ENCODE measurements around the gene SORBS1.

Gene SORBS1

DNA sequence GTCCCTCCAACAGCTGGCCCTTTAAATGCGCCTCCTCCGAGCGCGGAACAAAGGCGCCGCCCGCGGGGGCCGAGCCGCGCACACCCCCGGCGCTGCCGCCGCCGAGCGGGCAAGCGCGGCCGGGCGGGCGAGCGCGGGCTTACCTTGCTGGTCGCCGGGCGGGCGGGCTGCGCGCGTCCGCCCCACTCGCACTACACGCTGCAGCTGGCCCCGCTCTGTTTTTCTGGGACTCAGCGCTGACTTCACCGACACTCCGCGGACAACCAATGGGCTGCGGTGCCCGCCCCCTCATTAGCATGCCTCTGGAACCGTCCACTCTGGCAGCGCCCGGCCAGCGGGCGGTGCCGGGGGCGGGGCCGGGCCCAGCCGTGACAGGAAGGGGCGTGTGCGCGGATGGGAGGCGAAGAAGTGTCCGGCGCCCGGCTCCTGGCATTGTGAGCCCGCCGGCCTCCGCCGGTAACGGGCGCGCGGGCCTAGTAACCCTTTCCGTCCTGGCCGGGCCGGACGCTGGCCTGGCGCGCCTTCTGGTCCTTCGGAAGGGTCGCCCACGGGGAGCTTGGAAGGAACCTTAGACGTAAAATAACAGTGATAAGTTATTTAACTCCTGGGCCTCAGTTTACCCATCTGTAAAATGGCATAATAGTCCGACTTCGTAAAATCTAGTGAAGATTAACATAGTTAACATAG lies at the start of gene SORBS1:
TSS of gene SORBS1 (minus strand) at position 195 of the 687 bp plus-strand sequence. CDS start 120,236 bp downstream, outside the sequence.
- peak; percentile 69 to 75 for DNase-seq (ENCODE audit: low read depth in 2 of 2)

DNA sequence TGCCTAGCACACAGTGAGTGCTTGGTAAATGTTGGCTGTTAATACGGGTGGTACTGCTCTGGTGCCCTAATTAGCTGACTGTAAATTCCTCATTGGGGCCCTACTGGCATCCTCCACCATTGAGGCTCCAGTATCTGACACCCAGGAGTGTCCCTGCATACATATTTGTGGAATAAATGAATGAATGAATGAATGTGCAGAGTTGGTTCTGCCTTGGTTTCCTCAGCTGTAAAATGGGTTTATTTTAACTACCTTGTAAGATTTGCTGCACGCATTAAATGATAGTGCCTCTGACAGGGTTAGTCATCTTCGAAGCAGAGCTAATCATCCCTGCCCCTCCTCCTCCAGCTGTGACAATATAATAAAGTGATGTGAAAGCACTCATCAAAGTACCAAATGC lies 49.6 kb upstream of the SORBS1 start:
- DNase-seq (ENCODE audit: low read depth in 2 of 2): no peak

DNA sequence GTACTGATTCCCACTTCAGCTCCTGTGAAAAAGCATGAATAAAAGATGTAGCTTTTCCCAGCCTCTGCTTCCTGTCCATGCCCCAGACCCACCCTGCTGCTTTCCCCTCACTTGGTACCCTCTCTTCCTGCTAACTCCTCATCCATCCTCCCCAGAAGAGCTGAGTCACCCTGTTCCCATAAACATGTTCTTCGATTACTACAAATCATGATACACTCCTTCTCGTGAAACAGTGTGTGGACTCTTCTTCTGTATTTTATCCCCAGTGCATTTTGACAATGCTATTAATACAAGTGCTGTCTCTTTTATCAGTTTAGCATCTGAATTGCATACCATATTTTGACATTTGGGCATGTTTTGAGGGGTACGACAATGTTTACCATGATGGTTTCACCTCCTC lies 45.8 kb upstream of the SORBS1 start:
- no peak for DNase-seq (ENCODE audit: low read depth in 2 of 2)

DNA sequence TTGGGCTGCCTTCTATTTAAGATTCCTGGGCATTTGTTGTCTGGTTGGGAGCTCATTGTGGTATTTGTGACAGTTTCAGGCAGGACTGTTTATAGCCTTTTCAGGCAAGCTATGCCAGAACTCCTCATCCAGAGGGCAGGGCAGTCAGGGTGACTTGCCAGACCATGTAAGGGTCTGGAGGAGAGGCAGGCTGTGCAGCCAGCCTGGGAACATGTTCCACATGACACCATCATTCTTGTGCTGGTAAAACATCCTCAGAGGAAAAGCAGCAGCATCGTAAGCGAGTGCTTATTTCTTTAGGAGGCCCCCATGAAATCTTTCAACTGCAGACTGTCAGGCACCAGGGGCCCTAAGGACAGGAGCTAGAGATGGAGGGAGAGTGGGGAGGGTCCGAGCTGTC lies 44.0 kb upstream of the SORBS1 start:
- no peak for DNase-seq (ENCODE audit: low read depth in 2 of 2)

DNA sequence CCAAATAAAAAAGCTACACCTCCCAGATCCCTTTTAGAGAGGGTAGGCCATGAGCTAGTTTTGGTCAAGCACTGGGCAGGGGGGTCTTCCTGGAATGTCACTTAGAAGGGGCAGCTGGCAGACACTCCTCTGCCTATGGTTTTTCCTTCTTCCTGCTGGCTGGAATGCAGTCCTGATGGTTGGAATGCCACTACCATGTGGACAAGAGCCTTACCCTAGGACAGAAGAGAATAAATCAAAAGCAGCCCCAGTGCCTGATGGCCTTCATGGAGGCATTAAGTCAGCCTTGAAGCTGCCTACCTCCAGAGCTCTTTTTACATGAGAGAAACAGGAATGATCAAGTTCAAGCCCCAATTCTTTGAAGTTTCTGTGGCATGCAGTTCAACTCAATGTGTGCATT lies 43.5 kb upstream of the SORBS1 start:
- no peak for DNase-seq (ENCODE audit: low read depth in 2 of 2)

DNA sequence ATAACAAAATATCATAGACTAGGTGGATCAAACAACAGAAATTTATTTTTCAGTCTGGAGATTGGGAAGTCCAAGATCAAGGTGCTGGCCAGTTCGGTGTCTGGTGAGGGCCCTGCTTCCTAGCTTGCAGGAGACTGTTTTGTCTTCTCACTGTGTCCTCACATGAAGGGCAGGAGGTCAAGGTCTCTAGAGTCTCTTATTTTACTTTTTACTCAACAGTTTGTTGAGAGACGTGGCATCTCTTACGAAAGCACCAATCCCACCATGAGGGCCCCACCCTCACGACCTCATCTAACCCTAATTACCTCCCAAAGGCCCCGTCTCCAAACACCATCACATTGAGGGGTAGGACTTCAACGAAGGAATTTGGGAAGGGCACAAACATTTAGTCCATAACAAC lies 41.2 kb upstream of the SORBS1 start:
- DNase-seq (ENCODE audit: low read depth in 2 of 2): no peak

DNA sequence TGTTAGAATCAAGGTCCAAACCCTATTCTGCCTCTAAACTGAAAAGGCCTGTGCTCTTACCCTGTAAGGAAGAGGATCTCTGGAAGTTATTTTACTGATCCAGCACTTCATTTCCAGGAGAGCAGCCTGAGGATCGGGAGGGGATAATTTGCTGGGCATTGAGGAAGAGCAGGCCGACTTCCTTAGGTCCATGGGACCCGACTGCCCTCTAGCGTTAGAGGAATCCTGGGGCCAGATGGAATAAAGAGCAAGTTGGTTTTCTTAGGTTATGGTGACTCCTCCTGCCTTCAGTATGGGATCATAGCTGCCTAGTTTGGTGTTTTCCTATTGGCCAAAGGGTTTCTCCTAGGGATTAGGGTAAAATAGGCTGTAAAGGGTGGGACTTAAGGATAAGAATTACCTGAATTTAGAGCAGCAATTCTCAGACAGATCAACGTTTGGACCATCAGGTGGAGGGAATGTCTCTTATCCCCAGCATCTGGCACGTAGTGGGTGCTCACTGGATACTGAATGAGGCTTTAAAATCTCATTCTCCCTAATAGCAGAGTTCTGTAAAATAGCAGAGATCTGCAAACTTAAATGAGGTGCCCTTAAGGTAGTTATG lies 40.0 kb upstream of the SORBS1 start:
- DNase-seq (ENCODE audit: low read depth in 2 of 2): peak in 1 of 2 donors; percentile 14

DNA sequence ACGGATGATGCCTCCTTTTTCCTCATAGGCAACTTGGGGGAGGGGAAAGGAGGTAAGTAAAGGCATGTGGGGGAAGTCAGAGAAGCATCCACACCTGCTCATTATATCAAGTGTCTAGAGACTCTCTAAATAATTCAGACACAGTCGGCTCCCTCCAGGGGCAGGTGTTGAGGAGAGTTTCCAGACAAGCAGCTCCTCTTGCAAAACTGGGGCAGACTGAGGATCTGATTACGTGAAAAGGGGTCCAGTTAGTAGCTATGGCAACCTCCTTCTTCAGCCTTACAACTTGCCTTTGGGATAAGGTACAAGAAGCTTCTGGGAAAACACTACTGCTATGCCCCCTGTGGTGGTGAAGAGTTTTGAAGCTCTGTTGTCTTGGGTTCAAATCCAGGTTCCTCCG lies 39.0 kb upstream of the SORBS1 start:
- DNase-seq (ENCODE audit: low read depth in 2 of 2): no peak

DNA sequence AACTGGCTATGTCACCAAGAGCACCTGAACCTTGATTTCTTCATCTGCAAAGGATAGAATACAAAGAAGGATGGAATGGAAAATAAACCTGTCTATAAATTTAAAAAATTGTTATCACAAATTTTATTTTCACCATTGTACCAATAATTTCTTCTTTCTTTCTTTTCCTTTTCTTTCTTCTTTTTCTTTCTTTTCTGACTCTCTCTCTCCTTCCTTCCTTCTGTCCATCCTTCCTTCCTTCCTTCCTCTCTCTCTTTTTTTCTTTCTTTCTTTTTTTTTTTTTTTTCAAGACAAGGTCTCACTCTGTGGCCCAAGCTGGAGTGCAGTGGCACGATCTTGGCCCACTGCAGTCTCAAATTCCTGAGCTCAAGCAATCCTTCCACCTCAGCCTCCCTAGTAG lies 36.6 kb upstream of the SORBS1 start:
- no peak for DNase-seq (ENCODE audit: low read depth in 2 of 2)

DNA sequence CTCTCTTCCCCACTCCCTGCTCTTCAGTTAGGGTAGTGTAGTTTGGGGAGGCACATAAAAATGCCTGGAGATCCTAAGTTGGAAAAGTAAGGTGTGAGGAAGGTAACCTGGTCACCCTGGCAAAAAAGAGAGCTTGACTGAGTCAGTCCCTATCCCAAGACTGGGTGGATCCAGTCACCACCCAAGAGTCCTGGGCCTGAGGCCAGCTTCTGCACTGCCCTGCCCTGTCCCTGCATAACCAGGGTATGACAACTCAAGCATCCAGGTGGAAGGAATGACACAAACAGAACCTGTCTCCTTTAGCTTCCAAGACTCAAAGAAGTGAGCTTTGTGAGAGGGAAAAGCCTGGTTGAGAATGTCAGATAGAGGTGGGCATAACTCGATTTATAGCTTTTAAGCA lies 26.9 kb upstream of the SORBS1 start:
- DNase-seq (ENCODE audit: low read depth in 2 of 2): no peak

DNA sequence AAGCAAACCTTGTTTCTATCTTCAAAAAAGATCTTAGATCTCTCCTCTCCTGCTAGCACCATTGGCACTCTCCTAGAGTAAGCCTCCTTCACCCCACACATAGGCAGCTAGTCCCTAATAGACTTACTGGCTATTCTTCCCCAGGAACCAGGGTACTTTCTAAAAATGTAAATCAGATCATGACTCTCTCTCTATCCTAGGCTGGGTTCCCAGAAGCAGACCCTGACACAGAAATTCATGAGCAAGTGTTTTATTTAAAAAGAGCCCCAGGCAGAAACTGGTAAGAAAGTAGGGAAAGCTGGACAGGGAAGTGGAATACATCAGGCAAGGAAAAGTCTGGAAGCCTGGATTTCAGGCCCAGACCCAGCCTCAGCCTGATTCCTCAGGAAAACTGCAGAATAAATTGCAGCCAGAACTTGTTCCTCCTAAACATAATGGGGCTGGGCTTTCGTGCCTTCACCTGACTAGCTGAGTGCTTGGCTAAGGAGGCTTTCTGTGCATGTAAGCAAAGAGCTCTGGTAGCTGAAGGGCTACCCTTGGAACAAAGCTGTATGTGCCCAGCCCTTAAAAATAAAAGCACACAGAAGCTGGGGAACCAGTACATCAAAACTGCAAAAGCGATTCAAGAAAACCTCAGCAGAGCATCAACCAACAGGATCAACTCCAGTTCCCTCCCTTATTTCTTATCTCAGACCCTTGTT lies 18.8 kb upstream of the SORBS1 start:
- no peak for DNase-seq (ENCODE audit: low read depth in 2 of 2)

DNA sequence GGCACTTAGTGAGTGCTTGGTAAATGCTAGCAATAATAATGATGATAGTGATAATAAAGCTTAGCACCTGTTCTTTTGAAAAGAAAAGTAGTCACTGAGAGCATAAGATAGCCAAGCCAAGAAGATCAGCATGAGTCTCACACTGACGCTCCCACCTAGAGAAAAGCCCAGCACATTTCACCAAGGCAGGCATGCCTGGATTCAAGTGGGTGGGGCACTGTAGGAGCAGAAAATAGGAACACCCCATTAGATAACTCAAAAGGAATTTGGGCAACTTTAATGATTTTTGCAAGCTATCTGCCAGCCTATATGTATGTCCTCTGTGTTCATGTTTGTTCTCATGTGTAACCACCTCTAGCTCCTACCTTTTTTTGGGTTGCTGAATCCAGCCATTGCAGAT lies 18.1 kb upstream of the SORBS1 start:
- no peak for DNase-seq (ENCODE audit: low read depth in 2 of 2)

DNA sequence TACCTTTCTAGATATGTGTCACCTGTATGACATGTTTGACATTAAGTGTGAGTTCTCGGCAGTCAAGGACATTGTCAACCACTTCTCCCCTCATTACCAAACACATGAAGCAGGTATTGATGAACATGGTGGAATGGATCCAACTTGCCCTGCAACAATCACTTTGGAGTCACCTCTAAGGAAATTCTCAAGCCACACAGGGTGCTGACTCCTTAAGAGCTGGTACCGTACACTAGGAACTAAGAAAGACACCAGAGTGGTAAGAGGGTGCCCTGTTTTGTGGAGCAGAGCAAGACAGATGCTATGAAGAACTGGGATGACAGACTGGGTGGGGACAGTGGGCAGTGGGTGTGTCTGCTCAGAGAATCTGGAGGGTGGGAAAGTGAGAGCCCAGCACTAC lies 17.4 kb upstream of the SORBS1 start:
- no peak for DNase-seq (ENCODE audit: low read depth in 2 of 2)

DNA sequence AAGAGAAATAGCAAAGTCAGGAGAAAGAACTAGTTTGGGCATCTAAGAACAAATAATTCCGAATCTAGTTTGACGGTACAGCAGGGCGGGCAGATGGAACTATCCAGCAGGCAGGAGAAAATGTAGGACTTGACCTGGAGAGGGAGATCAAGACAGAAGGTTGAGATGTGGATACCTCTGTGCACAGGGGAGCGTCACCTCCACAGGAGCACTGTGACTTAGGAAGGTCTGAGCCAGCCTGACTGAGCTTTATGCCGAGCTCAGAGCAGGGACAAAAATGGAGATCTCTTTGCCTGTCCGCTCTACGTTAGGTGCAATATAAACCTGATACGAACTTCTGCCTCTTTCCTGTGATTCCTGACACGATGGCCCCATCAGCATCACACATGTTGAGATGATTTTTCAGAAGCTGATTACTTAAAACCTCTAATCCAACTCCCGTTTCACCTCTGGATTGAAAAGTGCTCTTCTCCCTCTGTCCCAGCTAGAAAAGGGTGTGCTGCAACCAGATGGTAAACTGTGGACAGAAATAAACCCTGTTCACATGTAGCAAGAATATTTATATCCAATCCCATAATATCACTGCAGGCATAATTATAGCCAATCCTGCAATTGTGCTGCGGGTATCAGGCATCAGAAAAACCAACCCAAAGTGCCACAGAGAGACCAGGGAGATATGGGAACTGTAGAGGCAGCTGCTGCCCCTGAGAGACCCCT lies 13.6 kb upstream of the SORBS1 start:
- no peak for DNase-seq (ENCODE audit: low read depth in 2 of 2)

DNA sequence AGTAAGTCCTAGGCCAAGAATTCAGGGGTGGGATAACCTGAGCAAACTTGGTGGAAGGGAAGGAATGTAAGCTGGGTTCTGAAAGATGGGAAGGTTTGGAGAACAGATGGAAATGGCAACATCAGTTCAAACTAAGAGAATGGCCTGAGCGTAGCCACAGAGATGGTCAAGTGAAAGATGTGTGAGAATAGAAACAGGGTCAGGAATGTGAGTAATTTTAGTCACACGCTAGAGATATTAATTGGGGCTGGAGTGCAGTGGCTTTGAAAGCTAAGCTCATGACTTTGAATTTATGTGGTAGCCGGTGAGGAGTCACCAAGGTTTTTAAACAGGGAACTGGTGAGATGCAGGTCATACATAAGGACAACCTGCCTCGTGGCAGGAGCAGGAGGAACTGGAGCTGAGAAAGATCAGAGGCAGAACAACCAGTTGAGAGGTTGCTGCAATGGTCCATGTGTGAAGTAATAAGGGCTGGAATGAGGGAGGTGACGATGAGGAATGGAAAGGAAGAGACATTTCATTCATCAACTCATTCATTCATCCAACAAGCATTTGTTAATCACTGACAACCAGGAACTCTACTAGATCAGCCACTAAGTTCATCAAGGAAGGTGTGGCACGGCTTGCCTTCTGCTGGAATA lies 12.9 kb upstream of the SORBS1 start:
- DNase-seq (ENCODE audit: low read depth in 2 of 2): no peak

DNA sequence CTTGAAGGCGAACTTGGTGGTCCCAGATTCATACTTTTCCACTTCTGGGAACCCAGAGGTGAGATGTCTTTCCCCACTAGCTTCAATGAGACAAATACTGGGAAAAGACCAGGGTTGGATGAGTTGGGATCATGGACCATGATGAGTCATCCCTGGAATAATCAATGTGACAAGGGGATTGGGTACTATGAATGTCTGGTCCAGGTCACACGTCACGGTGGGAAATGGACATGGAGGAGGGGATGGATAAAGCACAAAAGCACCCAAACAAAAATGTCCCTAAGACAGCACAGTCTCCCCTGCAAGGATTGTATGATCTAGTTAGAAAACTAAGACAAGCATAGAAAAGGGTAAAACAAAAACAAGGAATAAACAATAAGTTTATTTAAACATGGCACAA lies 12.4 kb upstream of the SORBS1 start:
- DNase-seq (ENCODE audit: low read depth in 2 of 2): no peak

DNA sequence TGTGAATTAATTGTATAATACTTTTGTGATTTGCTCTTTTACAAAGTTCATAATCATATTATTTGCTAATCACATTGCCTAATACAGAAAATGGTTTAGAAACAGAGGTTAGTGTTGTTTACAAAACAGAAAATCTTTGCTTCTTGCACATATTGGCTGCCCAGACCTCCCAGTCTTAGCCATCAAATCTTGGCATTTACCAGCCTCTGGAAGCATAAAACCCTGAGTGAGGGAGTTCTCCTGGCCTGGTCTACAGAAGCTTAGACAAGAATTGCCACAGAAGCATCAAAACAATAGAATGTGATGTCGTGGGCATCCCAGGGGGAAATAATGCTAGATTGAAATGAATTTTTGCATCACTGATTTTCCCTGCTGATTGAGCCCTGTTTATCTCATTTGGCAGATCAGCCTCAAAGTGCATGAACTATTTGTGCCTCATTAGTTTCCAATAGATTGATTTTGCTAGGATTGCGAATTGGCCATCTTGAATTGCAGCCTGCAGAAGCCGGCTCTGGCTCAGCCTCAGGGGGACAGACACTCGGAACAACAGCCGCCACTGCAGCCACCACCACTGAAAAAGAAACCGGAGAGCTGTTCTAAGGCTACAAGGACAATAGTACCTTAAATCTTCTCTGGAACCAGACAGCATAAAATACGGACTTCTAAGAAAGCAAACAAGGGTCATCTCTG lies 11.1 kb upstream of the SORBS1 start:
- no peak for DNase-seq (ENCODE audit: low read depth in 2 of 2)

DNA sequence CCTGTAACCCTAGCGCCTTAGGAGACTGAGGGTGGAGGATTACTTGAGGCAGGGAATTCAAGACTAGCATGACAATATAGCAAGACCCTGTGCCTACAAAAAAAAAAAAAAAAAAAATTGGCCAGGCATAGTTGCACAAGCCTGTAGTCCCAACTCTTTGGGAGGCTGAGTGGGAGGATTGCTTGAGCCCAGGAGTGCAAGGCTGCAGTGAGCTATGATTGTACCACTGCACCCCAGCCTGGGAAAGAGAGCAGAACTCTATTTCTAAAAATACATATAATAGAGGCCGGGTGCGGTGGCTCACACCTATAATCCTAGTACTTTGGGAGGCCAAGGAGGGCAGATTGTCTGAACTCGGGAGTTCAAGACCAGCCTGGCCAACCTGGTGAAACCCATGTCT lies 10.2 kb upstream of the SORBS1 start:
- no peak for DNase-seq (ENCODE audit: low read depth in 2 of 2)

DNA sequence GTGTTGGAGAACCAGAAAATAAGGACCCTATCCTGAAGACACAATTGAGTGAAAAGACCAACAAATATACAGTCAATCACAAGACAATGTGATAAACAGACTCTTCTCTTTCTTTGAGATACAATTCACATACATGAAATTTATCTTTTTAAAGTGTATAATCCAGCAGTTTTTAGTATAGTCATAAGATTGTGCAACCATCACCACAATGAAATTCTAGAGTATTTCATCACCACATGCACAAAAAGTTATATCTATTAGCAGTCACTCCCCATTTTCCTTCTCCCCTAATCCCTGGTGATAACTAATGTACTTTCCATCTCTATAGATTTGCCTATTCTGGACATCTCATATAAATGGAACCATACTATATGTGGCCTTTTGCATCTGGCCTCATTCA lies 8.2 kb upstream of the SORBS1 start:
- DNase-seq (ENCODE audit: low read depth in 2 of 2): no peak

DNA sequence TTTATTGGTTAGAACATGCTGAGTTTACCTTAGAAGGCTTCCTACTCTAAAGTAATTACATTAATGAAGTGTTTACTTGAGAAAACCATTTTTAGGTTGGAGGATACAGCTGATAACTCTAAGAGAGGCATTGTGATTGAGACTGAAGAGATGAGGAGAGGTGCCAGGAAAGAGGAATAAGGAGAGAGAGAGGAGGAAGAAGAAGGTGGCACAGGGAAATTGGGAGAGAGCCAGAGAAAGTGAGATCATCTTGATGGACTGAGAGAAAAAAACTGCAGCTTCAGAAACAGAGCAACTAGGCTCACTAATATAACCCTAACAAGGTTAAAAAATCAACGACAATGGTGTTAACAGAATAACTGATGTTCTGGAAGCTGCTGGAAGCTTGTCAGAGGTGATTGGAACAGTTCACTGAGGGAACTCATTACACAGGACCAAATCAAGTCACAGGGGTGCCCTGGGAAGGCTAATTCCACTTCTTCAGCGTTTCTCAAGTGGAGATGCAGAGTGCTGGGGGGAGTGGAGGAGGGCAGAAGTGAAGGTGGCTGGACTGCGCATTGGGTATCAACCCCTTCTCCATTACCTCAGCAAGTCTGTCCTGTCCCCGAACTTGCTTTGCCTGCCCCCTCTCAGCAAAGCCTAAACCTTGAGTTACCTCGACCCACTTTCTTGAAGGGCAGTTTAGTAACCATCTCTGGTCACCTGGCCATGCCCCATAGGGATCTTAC lies 6.9 kb upstream of the SORBS1 start:
- DNase-seq (ENCODE audit: low read depth in 2 of 2): no peak

DNA sequence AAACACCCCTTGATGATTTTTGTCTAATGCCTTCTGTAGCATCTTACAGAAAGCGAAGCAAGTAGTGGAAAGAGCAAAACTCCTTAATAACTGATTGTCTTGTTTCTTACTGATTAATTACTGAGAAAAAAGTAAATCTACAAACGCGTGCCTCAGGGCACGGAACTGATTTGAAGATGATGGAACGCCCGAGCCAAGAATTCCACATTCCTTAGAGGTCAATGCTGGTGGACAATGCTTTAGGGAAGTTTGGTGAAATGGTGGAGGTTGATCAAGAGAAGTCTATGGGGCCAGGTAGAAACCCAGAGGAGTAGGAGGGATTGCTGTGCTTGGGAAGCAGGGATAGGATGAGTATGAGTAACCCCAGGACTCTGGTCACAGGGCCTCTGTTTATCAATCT lies 5.0 kb upstream of the SORBS1 start:
- DNase-seq (ENCODE audit: low read depth in 2 of 2): no peak
